ENCODE measurements around the gene ZNF211. TPM values are rescaled to one million over a fixed set of nuclear protein-coding genes. Genes with fewer than 3 reads are reported as not detected.

ZNF211 gene
- 10 to 100 TPM; 31.0 to 45.4 (median 42.8) TPM for polyA plus RNA-seq (ENCODE audit: insufficient read depth in 1 of 5, insufficient read length in 5 of 5, low replicate concordance in 1 of 5)
- long read RNA-seq, donor 1, partial matches to known transcripts = 0 of 3 reads
- long read RNA-seq, donor 1, other reads (novel, unspliced or antisense) = 0 of 3 reads
- long read RNA-seq, donor 2, partial matches to known transcripts = 0 of 1 reads
- long read RNA-seq, donor 2, other reads (novel, unspliced or antisense) = 0 of 1 reads
- long read RNA-seq, donor 3, partial matches to known transcripts = 0 of 2 reads
- long read RNA-seq, donor 3, other reads (novel, unspliced or antisense) = 0 of 2 reads
- long read RNA-seq, donor 4, partial matches to known transcripts = 0 of 4 reads
- long read RNA-seq, donor 4, other reads (novel, unspliced or antisense) = 0 of 4 reads
- long read RNA-seq, donor 5, partial matches to known transcripts = 0 of 5 reads
- long read RNA-seq, donor 5, other reads (novel, unspliced or antisense) = 0 of 5 reads
- long read RNA-seq, donor 6, partial matches to known transcripts = 0 of 2 reads
- long read RNA-seq, donor 6, other reads (novel, unspliced or antisense) = 0 of 2 reads
- long read RNA-seq, donor 7, partial matches to known transcripts = 0 of 7 reads
- long read RNA-seq, donor 7, other reads (novel, unspliced or antisense) = 0 of 7 reads
- long read RNA-seq, donor 8, partial matches to known transcripts = 0 of 3 reads
- long read RNA-seq, donor 8, other reads (novel, unspliced or antisense) = 0 of 3 reads

DNA sequence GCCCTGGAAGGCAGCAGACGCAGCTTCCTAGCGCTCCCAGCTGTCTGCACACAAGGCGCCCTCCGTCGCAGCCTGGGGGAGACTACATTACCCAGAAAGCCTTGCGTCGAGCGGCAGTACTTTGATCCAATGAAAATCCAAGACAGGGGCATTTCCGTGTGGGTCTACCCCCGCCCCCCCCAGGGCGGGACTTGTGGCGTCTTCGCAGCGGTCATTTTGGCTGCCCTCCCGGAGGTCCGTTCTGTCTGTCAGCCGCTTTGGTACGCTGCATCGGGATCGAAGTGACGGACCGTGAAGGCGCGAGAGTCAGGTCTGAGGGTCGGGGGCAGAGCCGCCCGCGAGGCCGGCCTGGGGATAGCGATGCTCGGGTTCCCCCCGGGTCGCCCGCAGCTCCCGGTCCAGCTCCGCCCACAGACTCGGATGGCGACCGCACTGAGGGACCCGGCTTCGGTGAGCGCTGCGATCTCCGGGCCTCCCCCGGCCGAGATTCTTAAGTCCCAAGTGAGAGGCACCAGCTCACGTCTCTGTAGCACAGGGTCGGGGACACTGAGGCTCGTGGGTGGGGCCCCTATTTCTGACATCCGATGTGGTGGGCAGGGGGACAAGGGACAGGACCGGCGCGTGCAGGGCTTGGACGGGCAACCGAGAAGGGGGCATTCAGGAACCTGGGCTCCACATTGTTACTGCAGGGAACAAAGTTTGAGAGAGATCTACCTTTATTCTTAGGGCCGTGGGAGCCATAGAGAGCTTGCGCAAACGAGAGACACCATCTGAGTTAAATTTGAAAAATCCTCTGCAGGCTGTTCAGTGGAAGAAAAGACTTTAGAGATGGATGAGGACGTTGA, at the start of gene ZNF211:
Gene ZNF211, plus strand, starts transcription at position 182 of the 845 bp plus-strand sequence. Its CDS starts 179 bp downstream, at position 361.
- peak; percentile 95 to 96 for DNase-seq

DNA sequence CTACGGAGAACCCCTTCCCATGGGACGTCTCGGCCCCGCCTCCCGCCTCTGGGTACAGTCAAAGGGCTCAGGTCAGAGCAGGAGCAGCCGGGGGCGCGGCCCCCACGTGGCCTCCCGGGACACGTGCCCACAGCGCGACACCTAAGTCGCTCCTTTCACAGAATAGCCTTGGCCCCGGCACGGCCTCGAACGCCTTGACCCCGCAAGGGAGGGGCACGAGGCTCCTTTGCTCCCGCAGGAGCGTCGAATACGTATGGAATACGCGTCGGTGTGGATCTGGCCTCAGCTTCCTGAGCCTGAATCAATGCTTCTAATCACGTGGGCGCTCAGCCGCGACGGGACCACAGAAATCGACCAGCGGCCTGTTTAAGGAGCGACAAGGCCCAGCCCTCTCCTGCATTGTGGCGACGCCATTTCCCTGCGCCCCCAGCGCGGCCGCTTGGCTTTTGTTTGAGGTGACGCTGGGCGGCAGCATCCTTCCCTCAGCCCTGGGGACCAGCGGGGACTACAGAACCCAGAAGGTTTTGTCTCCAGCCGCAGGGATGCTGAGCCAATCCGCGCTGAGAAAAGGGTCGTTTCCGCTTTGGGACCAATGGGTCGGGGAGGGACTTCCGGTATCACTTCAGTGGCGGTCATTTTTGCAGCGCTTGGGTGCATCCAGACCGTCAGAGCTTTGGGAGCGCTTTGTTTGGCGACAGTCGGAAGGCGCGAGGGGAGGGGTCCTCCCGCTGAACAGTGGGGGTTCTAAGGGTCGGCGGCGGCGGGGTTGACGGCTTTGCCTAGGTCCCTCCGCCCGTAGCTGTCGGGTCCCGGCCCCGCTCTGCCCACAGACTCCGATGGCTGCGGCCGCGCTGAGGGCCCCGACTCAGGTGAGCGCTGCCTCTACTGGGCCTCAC, 49.2 kb upstream of the ZNF211 start, which contains the start of gene ZIK1:
Gene ZIK1, plus strand, starts transcription at position 625 of the 896 bp plus-strand sequence. Its CDS starts 212 bp downstream, at position 837.
- peak; percentile 91 to 95 for DNase-seq

DNA sequence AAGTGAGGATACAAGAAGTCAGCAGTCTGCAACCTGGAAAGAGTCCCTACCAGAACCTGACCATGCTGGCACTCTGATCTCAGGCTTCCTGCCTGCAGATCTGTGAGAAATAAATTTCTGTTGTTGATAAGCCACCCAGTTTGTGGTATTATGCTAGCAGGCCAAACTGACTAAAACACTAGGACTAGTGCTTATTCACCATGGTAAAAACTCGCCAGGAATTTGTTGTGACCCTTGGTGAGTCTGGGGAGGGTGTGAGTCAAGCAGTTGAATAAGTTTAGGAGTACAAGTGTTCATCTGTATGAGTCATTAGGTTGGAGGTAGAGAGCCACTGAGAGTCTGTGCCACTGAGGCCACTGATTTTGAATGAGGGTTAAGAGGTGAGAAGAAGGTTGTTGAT, 45.4 kb upstream of the ZNF211 start:
- DNase-seq = no peak

DNA sequence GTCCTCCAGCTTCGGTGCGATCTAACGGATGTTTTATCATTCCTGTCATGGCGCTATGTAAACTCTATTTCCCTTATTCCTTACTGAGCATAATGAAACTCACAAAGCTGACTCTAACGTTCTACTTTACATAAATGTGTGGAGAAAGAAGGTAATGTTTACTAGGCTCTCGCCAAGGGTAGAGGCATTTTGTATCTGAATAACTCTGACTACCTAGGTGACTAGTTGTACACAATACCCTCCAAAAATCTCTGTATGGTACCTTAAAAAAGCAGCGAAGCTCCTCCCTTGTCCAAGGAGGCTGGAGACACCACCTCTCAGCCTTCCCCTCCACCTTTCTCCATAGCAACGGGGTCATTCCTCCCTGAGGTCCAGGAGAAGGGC, 33.6 kb upstream of the ZNF211 start:
- no peak for DNase-seq

DNA sequence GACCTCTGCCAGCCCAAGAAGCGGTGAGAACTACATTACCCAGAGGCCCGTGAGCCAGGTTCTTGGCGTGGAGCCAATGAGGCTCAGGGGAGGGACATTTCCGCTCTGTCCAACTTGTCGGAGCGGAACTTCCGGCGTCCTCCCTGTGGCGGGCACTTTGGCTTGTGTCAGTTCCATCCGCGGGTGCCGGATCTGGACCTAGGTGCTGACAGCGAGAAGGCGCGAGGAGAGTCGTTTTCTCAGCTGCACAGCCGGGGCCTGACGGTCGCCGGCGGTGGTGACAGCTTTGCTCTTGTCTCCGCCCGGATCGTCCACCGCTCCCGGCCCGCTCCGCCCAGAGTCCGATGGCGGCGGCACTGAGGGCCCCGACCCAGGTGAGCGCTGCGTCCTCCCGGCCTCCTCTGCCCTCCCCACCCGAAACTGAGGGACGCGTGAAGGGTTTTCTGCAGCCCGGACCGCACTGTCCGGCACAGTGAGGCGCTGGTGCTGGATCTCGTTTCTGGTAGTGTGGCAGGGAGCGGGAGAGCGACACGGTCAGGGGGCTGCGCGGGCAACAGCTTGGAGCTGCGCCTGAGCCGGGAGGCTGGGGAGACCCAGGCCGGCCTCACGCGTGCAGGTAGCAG, 33.1 kb upstream of the ZNF211 start, which contains the start of gene ZNF530:
Gene ZNF530, plus strand, starts transcription at position 125 of the 623 bp plus-strand sequence. CDS start 4,461 bp downstream, outside the sequence.
- peak; percentile 91 to 92 for DNase-seq

DNA sequence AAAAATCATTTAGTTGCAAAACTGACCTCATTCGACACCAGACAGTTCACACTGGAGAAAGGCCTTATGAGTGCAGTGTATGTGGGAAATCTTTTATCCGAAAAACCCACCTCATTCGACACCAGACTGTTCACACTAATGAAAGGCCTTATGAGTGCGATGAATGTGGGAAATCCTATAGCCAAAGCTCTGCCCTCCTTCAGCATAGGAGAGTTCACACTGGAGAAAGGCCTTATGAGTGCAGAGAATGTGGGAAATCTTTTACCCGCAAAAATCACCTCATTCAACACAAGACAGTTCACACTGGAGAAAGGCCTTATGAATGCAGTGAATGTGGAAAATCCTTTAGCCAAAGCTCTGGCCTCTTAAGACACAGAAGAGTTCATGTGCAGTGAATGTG, 26.0 kb upstream of the ZNF211 start:
- no peak for DNase-seq

DNA sequence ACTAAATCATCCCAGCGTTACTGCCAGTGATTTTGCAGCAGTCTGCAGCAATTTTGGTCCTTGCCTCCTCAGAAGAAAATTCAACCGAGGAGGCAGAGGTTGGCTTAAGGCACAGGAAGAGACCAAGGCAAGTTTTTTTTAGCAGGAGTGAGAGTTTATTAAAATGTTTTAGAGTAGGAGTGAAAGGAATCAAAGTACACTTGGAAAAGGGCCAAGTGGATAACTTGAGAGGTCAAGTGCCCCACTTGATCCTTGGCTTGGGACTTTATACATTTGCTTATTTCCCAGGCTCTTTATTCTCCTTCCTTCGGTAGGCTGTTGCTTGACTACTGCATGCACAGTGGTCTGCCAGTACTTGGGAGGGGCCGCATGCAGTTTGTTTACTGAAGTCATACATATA, 21.9 kb upstream of the ZNF211 start:
- no peak for DNase-seq

DNA sequence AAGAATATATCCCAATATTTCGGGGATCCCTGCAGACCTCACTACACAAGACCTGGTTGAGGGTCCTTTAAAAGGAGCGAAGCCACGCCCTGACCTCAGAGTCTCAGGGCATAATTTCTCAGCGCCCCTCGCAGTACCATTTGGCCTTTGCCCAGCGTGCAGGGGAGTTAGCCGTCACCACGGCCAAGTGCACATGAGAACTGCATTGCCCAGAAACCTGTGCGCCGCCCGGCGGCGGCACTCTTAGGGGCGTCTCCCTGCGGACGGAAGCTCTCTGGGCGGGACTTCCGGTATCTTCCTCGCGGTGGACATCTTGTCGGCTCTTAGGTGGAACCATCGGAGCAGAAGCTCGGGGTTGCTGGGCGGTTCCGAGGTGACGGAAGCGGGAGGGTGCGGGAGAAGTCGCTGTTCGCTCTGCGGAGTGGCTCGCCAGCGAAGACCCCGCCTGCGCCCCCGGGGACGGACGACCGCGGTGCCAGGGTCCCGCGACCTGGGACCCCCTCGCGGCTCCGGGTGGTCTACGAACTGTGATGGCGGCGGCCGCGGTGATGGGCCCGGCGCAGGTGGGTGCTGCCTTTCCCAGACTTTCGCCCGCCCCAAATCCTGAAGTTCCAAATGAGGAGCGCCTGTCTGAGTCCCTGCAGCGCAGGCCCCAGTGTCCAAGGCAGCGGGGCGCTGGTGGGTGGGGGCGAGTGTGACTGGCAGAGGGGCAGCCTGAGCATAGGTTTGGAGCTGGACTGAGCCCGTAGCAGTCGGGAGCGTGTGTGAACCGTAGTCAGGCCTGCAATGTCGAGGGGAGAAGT, 18.8 kb upstream of the ZNF211 start, which contains the start of gene ZNF134:
Gene ZNF134, plus strand, starts transcription at position 302 of the 803 bp plus-strand sequence. CDS start 5,227 bp downstream, outside the sequence.
- peak; percentile 88 to 89 for DNase-seq

DNA sequence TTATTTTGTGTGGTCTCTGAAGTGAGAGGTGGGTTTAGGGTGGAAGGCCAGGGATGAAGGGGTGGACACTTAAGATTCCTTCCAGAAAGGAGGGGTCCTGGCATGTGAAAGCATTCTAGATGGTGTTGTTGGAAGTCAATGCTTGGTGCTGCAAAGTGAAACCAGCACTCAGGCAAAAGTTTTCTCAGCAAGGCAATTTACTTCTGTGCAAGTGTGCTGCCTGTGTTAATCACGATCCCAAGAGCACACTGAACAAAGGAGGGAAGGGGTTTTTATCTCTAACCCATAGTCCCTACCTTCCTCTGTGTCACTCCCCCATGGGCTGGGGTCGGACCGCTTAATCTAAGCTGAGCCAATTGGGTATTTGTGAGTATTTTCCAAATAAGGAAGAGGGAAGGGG, 17.6 kb upstream of the ZNF211 start:
- DNase-seq = no peak

DNA sequence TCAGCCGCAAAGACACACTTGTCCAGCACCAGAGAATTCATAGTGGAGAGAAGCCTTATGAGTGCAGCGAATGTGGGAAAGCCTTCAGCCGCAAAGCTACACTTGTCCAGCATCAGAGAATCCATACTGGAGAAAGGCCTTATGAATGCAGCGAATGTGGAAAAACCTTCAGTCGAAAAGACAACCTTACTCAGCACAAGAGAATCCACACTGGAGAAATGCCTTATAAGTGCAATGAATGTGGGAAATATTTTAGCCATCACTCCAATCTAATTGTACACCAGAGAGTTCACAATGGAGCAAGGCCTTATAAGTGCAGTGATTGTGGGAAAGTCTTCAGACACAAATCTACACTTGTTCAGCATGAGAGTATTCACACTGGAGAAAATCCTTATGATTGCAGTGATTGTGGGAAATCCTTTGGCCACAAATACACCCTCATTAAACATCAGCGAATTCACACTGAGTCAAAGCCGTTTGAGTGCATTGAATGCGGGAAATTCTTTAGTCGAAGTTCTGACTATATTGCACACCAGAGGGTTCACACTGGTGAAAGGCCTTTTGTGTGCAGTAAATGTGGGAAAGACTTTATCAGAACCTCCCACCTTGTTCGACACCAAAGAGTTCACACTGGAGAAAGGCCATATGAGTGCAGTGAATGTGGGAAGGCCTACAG, 12.2 kb upstream of the ZNF211 start:
- DNase-seq = no peak

DNA sequence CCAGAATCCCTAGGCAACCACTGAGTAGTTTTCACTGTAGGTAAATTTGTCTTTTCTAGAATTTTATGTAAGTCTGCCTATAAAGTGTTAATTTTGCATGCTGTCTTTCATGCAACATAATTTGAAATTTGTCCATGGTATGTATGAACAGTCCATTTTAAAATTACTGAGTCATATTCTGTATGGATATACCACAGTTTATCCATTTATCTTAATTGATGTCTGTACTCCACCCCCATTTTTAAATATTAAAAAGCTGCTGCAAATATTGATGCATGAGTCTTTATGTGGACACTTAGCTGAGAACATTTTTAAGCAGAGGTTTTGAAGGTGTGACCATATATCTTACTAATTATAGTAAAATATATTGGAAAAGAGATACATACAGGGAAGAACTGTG, 9.9 kb upstream of the ZNF211 start:
- no peak for DNase-seq

DNA sequence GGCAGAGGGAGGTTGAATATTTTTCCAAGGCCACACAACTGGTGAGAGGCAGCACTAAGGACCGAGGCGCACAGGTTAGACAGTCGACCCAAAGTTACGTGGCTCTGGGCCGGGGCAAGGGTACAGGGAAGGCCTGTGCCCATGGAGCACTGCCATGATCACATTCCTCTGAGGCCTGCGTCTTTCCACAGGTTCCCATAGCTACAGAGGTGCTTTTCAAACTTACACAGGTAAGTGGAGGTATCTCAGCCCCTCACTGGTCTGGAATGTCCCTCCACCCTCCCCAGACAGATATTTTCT, 814 bp downstream of the ZNF211 start:
- DNase-seq = peak in 1 of 2 donors; percentile 13

DNA sequence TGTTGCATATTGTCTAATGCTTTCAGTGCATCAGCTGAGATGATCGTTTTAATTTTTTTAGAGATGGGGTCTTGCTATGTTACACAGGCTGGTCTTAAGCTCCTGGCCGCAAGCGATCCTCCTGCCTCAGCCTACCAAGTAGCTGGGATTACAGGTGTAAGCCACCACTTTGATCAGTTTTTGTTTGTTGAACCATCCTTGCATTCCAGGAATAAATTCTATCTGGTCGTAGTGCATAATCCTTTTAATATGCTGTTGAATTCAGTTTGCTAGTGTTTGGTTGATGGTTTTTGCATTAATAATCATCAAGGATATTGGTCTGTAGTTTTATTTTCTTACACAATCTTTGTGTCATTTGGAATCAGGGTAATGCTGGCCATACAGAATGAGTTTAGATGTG, 4.4 kb downstream of the ZNF211 start:
- no peak for DNase-seq

DNA sequence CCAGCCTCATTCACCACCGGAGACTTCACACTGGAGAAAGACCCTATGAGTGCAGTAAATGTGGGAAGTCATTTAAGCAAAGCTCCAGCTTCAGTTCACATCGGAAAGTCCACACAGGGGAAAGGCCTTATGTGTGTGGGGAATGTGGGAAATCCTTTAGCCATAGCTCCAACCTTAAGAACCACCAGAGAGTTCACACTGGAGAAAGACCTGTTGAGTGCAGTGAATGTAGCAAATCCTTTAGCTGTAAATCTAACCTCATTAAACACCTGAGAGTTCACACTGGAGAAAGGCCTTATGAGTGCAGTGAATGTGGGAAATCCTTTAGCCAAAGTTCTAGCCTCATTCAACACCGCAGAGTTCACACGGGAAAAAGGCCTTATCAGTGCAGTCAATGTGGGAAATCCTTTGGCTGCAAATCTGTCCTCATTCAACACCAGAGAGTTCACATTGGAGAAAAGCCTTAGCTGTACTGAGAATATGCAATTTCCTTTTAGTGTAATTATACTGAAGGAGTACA, 8.8 kb downstream of the ZNF211 start:
- DNase-seq = no peak

DNA sequence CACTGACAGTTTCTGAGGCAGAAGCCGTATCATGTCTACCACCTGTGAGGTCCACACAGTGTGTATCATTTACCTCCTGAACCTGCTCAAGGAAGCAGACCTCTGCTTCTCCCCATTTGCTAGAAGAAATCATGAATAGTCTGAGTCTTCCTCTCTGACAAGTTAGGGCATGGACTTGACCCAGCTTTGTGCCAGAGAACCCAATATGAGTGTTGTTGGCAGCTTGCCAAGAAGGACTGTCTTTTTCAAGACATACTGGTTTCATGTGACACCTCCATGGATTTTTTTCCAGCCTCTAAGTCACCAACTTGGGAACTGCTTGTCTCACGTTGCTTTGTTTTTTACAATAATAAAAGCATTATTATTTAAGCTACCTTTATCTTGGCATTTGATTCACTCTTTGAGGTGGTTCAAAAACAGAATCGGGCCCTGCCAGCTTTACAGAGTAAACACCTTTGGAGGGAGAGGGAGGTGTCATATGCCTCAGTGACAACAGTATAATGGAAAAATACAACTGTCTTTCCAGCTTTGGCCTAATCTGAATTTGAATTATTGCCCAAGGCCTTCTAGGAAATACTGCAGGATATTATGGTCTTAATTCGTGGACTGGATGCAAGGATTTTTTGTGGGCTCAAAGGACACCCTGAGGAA, 9.6 kb downstream of the ZNF211 start:
- DNase-seq = no peak

DNA sequence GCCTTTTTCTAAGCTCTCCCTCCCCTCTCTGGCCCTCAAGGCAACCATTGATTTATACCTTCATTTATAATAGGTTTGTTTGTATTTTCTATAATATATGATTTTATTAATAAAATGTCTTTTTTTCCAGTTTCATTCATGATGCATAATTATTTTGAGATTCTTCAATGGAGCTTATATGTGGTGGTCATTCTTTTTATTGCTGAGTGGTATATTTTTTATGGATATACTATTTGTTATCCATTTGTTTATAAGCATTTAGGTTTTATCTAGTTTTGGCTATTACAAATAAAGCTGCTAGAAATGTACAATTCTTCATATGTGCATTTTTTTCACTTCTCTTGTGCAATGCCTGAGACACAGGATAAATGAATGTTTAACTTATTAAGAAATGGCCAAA, 10.8 kb downstream of the ZNF211 start:
- DNase-seq = no peak

DNA sequence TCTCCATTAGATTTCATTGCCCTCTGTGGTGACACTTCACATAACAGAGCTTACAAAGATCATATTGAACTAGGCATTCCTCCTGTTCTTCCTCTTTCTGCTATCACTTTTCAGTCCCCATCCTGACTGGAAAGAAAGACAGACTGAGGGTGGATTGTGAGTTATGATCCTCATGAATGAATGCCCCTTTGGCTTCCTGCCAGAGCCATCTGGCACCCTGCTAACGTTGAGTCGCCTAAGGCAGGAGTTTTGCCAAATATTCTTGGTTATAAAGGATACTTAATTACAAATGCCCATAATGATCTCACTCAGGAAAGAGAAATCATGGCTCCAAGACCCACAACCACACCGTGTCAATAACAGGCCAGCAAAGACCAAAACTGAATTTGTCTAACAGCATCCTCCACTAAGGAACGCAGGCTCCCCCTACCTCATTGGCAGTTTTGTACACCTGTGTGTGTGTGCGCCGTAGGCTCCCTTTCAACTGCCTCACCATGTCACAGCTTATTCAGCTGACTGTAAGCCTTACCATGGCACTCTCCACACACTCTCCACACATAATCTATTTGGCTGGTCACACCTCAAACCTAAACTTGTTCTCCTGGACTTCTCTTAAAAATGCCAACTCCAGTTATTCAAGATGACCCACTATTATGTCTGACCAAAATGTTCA, 15.5 kb downstream of the ZNF211 start:
- no peak for DNase-seq

DNA sequence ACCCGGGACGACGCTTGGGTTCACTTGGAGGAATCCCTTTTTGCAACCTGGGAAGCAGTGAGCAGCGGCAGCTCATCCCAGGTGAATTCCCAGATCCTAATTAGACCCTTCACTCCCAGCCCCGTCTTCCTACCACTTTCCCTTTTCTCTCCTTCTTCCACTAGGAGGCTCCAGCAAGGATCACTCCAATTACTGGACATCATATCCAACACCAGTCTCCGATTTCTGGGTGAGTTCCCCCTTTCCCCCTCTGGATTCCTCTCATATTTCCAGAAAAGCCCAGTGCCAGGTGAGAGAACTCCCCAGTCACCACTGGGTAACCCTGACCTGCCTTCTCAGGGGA, 18.7 kb downstream of the ZNF211 start:
- no peak for DNase-seq

Measured in right lung (tissue), 10 donors.